ENCODE measurements around the gene GIMD1. TPM values are rescaled to one million over a fixed set of nuclear protein-coding genes. Genes with fewer than 3 reads are reported as not detected.
A peak's percentile ranks its signal among the peaks of the same experiment; 100 is the strongest.

The GIMD1 gene
- total RNA-seq, 1 donor from 2014 or later: not detected

- Mint-ChIP-seq H3K9me3 (no peaks in the 10 kb centered on the region), H3K27me3 (ENCODE audit: low read depth) (no peaks in the 10 kb centered on the region), H3K36me3 (no peaks in the 10 kb centered on the region), H3K4me3 (no peak overlapping the region), H3K4me1 (peaks cover 12% of the 10 kb centered on the region), H3K27ac (peak overlapping the region; percentile 17)
- DNase-seq (ENCODE audit: low spot score in 2 of 2, unreplicated experiment in 2 of 2): no peak
- no peak for TF ChIP-seq CTCF (IDR thresholded peaks at IDR 0.05; ENCODE audit: unreplicated experiment)
Observed at GRCh38 chr4:106370214-106370613, 1.6 kb upstream of the GIMD1 start.

GRCh38 chr4:106369456-106370060 lies 980 bp upstream of the GIMD1 start:
- Mint-ChIP-seq H3K4me1 (peaks cover 12% of the 10 kb centered on the region), H3K36me3 (no peaks in the 10 kb centered on the region), H3K4me3 (peak overlapping the region; percentile 7), H3K27ac (no peak overlapping the region), H3K27me3 (ENCODE audit: low read depth) (no peaks in the 10 kb centered on the region), H3K9me3 (no peaks in the 10 kb centered on the region)
- peak; percentile 68 for TF ChIP-seq CTCF (IDR thresholded peaks at IDR 0.05; ENCODE audit: unreplicated experiment)
- DNase-seq (ENCODE audit: low spot score in 2 of 2, unreplicated experiment in 2 of 2): peak in 1 of 2 experiments; percentile 49

GRCh38 chr4:106367072-106367471 lies 1.5 kb downstream of the GIMD1 start:
- no peaks in the 10 kb centered on the region for H3K27me3 Mint-ChIP-seq (ENCODE audit: low read depth)
- H3K4me3 Mint-ChIP-seq: no peak overlapping the region
- H3K9me3 Mint-ChIP-seq: no peaks in the 10 kb centered on the region
- TF ChIP-seq CTCF (IDR thresholded peaks at IDR 0.05; ENCODE audit: unreplicated experiment): no peak
- H3K4me1 Mint-ChIP-seq: peaks cover 12% of the 10 kb centered on the region
- no peaks in the 10 kb centered on the region for H3K36me3 Mint-ChIP-seq
- no peak for DNase-seq (ENCODE audit: low spot score in 2 of 2, unreplicated experiment in 2 of 2)
- H3K27ac Mint-ChIP-seq: no peak overlapping the region

GRCh38 chr4:106366026-106366425 lies 2.6 kb downstream of the GIMD1 start:
- no peaks in the 10 kb centered on the region for H3K27me3 Mint-ChIP-seq (ENCODE audit: low read depth)
- no peak for DNase-seq (ENCODE audit: low spot score in 2 of 2, unreplicated experiment in 2 of 2)
- peaks cover 10% of the 10 kb centered on the region for H3K4me1 Mint-ChIP-seq
- no peaks in the 10 kb centered on the region for H3K9me3 Mint-ChIP-seq
- H3K36me3 Mint-ChIP-seq: no peaks in the 10 kb centered on the region
- H3K27ac Mint-ChIP-seq: no peak overlapping the region
- no peak overlapping the region for H3K4me3 Mint-ChIP-seq
- TF ChIP-seq CTCF (IDR thresholded peaks at IDR 0.05; ENCODE audit: unreplicated experiment): no peak

GRCh38 chr4:106365613-106366012 lies 3.0 kb downstream of the GIMD1 start:
- Mint-ChIP-seq H3K9me3 (no peaks in the 10 kb centered on the region), H3K4me3 (no peak overlapping the region), H3K27me3 (ENCODE audit: low read depth) (no peaks in the 10 kb centered on the region), H3K4me1 (peaks cover 10% of the 10 kb centered on the region), H3K36me3 (no peaks in the 10 kb centered on the region), H3K27ac (no peak overlapping the region)
- no peak for DNase-seq (ENCODE audit: low spot score in 2 of 2, unreplicated experiment in 2 of 2)
- no peak for TF ChIP-seq CTCF (IDR thresholded peaks at IDR 0.05; ENCODE audit: unreplicated experiment)

- Mint-ChIP-seq H3K27me3 (ENCODE audit: low read depth) (no peaks in the 10 kb centered on the region), H3K4me3 (no peak overlapping the region), H3K4me1 (peaks cover 1% of the 10 kb centered on the region), H3K9me3 (no peaks in the 10 kb centered on the region), H3K36me3 (no peaks in the 10 kb centered on the region), H3K27ac (no peak overlapping the region)
- DNase-seq (ENCODE audit: low spot score in 2 of 2, unreplicated experiment in 2 of 2): no peak
- TF ChIP-seq CTCF (IDR thresholded peaks at IDR 0.05; ENCODE audit: unreplicated experiment): no peak
Observed at GRCh38 chr4:106364282-106364681, 4.3 kb downstream of the GIMD1 start.

Data from mesothelial cell of epicardium (in vitro differentiated cells).